K562 (cell line): ENCODE measurements around the gene CDCP1. TPM values are rescaled to one million over a fixed set of nuclear protein-coding genes. Genes with fewer than 3 reads are reported as not detected.

Source experiments
- BHLHE40 ChIP-seq: IDR thresholded peaks from 2 replicates; pipeline ENCODE4 v1.6.1; 2011; ENCODE audit warnings: low read length, improper control_type of control experiment
- CBFA2T2 ChIP-seq: fragments of 450-650 bp; conservative IDR thresholded peaks from 2 replicates; pipeline ENCODE4 v1.6.1; 2017; ENCODE audit warnings: mild to moderate bottlenecking
- ELF1 ChIP-seq: fragments of 200-800 bp; sonication (Bioruptor generic); IDR thresholded peaks from 2 replicates; pipeline ENCODE4 v1.6.1; 2016; ENCODE audit warnings: missing genetic modification characterization, missing compliant biosample characterization
- EP300 ChIP-seq: IDR thresholded peaks from 2 replicates; pipeline ENCODE4 v1.6.1; 2012; ENCODE audit warnings: low read length, improper control_type of control experiment
- NCOR1 ChIP-seq: fragments of 450-650 bp; IDR thresholded peaks from 2 replicates; pipeline ENCODE4 v1.6.1; 2016; ENCODE audit warnings: mild to moderate bottlenecking, moderate library complexity
- NEUROD1 ChIP-seq: fragments of 150-350 bp; IDR thresholded peaks from 2 replicates; pipeline ENCODE4 v1.6.1; 2014; ENCODE audit warnings: borderline replicate concordance, low read length, low read depth; ENCODE audit not compliant: partially characterized antibody
- NRF1 ChIP-seq, 2 experiments: fragments of 450-650 bp; IDR thresholded peaks in 1 of 2; conservative IDR thresholded peaks in 1 of 2; 2 replicates each; pipeline ENCODE4 v1.6.1; 2014; ENCODE audit warnings: mild to moderate bottlenecking in 2 of 2
- PHF20 ChIP-seq: fragments of 450-650 bp; IDR thresholded peaks from 2 replicates; pipeline ENCODE4 v1.6.1; 2018; ENCODE audit not compliant: partially characterized antibody
- POLR3A ChIP-seq: IDR thresholded peaks from 2 replicates; pipeline ENCODE4 v1.6.1; 2011; ENCODE audit warnings: borderline replicate concordance, mild to moderate bottlenecking, moderate library complexity; ENCODE audit not compliant: insufficient read length, insufficient read depth; ENCODE audit errors: extremely low read depth
- RBM17 ChIP-seq: fragments of 200-400 bp; formaldehyde crosslinking; IDR thresholded peaks from 2 replicates; pipeline ENCODE4 v1.6.1; 2017; ENCODE audit warnings: low read depth, mild to moderate bottlenecking, low read length, borderline replicate concordance
- SAP30 ChIP-seq: fragments of 200-600 bp; sonication (generic); IDR thresholded peaks from 2 replicates; pipeline ENCODE4 v1.6.1; 2012; ENCODE audit warnings: borderline replicate concordance, low read depth, mild to moderate bottlenecking, moderate library complexity, low read length, control low read depth, inconsistent platforms; ENCODE audit not compliant: insufficient read depth, poor library complexity, severe bottlenecking
- SOX6 ChIP-seq: fragments of 450-650 bp; IDR thresholded peaks from 2 replicates; pipeline ENCODE4 v1.6.1; 2014; ENCODE audit warnings: mild to moderate bottlenecking
- THAP12 ChIP-seq: fragments of 250-450 bp; sonication (Bioruptor Pico); IDR thresholded peaks from 2 replicates; pipeline ENCODE4 v1.9.0; 2021; ENCODE audit warnings: mild to moderate bottlenecking, inconsistent platforms
- TRIM24 ChIP-seq, 2 experiments: fragments of 450-650 bp; IDR thresholded peaks; 2 replicates each; pipeline ENCODE4 v1.6.1; 2016
- WHSC1 ChIP-seq: IDR thresholded peaks from one replicate; pipeline ENCODE4 v1.6.1; 2012; ENCODE audit warnings: low read length, control low read depth, inconsistent platforms
- ZFP1 ChIP-seq: fragments of 450-650 bp; formaldehyde crosslinking; IDR thresholded peaks from 2 replicates; pipeline ENCODE4 v1.4.0; 2020; ENCODE audit warnings: mild to moderate bottlenecking, mixed read lengths
- ZFPM2 ChIP-seq: fragments of 250-450 bp; sonication (Bioruptor Pico); IDR thresholded peaks from 2 replicates; pipeline ENCODE4 v1.5.1; 2022; ENCODE audit warnings: mild to moderate bottlenecking
- ZNF398 ChIP-seq: fragments of 250-450 bp; sonication (Bioruptor Pico); IDR thresholded peaks from 2 replicates; pipeline ENCODE4 v1.8.0; 2021; ENCODE audit warnings: moderate library complexity, mild to moderate bottlenecking, inconsistent platforms
- ZNF511 ChIP-seq: sonication (generic); formaldehyde crosslinking; IDR thresholded peaks from 2 replicates; pipeline ENCODE4 v1.8.0; 2022; ENCODE audit warnings: mild to moderate bottlenecking, missing genetic modification reagents
- ZNF740 ChIP-seq, 3 experiments: fragments of 200-800 bp in 1 of 3; sonication (Bioruptor generic) in 1 of 3; sonication (generic) in 1 of 3; formaldehyde crosslinking in 1 of 3; IDR thresholded peaks; 2 replicates each; pipeline versions ENCODE4 v1.6.1 to v1.8.0; 2016 to 2022; ENCODE audit warnings: mild to moderate bottlenecking in 2 of 3, missing compliant biosample characterization in 2 of 3, missing genetic modification characterization in 2 of 3, missing genetic modification reagents in 1 of 3
- ZNF778 ChIP-seq: fragments of 450-650 bp; formaldehyde crosslinking; IDR thresholded peaks from 2 replicates; pipeline ENCODE4 v1.4.0; 2020; ENCODE audit warnings: mild to moderate bottlenecking, moderate library complexity
- polyA plus RNA-seq, 8 experiments: library from polyadenylated mRNA; depleted of rRNA in 4 of 8; stranded (reverse) in 5 of 8; unstranded in 3 of 8; fragments of >200 nt; fragmentation: Nextera tagmentation in 2 of 8; fragmentation: Illumina TruSeq in 1 of 8; extraction: Ambion mirVana in 2 of 8; extraction: Trizol in 1 of 8; gene quantifications; 2 replicates each; pipeline versions ENCODE4 v1.2.1 to v1.2.3, GENCODE V29; 2011 to 2014; ENCODE audit warnings: inconsistent platforms in 1 of 8, missing spikeins in 1 of 8
- total RNA-seq, 7 experiments: library from RNA; depleted of rRNA in 6 of 7; stranded (reverse); fragments of >200 nt in 6 of 7; fragmentation: Illumina TruSeq in 2 of 7; extraction: Trizol in 2 of 7; gene quantifications; 2 replicates each; pipeline versions ENCODE4 v1.2.1 to v1.2.3, GENCODE V29; 2011 to 2021; ENCODE audit warnings: low replicate concordance in 1 of 7

CDCP1 gene
- total and polyA plus RNA-seq, 9 of the 15 experiments (the other 6 are each of a cell fraction or from before 2014, with no cell fraction given) = 3.9 to 16.4 (median 5.2) TPM

DNA sequence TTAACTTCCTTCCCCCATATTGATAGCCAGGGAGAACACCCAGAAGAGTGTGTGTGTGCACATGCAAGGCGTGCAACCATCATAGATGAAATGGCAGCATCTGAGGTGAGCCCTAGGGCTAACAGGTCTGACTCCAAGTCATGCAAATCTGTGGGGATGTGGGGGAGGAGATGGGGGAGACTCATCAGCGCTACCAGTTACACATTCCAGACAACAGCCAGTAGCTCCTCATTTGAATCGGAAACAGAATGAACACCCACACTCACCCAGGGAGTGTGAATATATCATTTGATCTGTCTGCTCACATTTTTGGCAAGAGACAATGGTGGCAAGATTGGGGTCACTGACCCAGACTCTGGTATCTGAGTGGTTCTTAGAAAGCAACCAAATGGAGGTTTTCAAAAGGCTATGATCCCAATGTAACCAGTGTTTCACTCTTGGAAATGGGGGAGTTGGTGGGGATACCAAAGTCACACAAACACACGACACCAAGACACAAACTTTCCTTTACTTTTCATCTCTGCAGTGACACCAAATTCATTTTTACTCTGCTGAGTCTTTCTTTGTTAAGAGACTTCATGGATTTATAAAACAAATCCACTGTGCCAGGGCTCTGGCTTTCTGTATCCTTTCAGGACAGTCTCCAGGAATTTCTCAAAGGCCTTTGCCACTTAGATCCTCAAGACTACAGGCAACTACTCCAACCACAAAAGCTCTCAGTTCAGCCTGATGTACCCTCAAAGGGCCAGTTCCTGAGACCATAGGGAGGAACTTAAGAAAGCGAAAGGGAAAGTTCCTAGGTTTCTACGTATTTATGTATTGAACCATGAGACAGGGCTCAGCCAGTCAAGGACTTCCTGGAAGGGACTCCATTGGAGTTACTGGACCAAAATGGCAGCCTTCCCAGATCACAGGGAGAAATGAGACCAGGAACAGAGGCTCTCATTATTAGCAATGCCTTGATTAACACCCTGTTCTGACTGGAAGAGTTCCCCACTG lies 2.2 kb downstream of the CDCP1 start (continued):
- TF ChIP-seq POLR3A (no peak), SOX6 (peak; percentile 49), TRIM24 (IDR thresholded peaks at IDR 0.05) (no peak), BHLHE40 (no peak), ELF1 (tag) (peak; percentile 45), RBM17 (no peak), SAP30 (no peak), WHSC1 (no peak), PHF20 (no peak), CBFA2T2 (peak; percentile 35), NRF1 (conservative IDR thresholded peaks at IDR 0.05 in 1 of 2, IDR thresholded peaks at IDR 0.05 in 1 of 2) (no peak), NCOR1 (peak; percentile 59), THAP12 (no peak), ZFP1 (no peak), ZNF778 (CRISPR knock-in tag) (no peak), EP300 (peak; percentile 28; the same call in 1 of the 2 replicates), NEUROD1 (peak; percentile 34), ZNF511 (no peak), ZFPM2 (CRISPR knock-in tag) (no peak), ZNF740 (CRISPR knock-in tag; IDR thresholded peaks at IDR 0.05) (no peak), ZNF740 (tag; IDR thresholded peaks at IDR 0.05) (0 out of 4 replicates have a peak, but pooled peaks of 1 of the 2 experiments have one; percentile 28), ZNF398 (CRISPR knock-in tag) (no peak)
